Upper lobe of left lung (tissue), 4 donors: Measurements from ENCODE around the gene OSTM1.

Experiments
- EP300 ChIP-seq, 4 donors: sonication (generic); formaldehyde crosslinking; IDR thresholded peaks; one replicate each; pipeline ENCODE4 v1.5.1; 2017; ENCODE audit warnings: antibody characterized with exemption in 4 of 4, control low read depth in 2 of 4
- POLR2AphosphoS5 ChIP-seq, 2 donors: sonication (generic); formaldehyde crosslinking; IDR thresholded peaks; one replicate each; pipeline ENCODE4 v1.5.1; 2017; ENCODE audit warnings: antibody characterized with exemption in 2 of 2

- TF ChIP-seq EP300 (IDR thresholded peaks at IDR 0.05) = no peak
- TF ChIP-seq POLR2AphosphoS5 (IDR thresholded peaks at IDR 0.05) = no peak
Observed at GRCh38 chr6:108068182-108068581, 6.4 kb downstream of the OSTM1 start.
